IPS-18a (cell line): ENCODE measurements around the gene SEMA3A.

ENCODE experiments used
- H3K27ac ChIP-seq: one replicate; pipeline ENCODE4 v1.5.1; 2013; ENCODE audit warnings: low read length
- H3K27me3 ChIP-seq: one replicate; pipeline ENCODE4 v1.6.1; 2013; ENCODE audit warnings: mild to moderate bottlenecking, low read length; ENCODE audit not compliant: control insufficient read depth, insufficient read depth
- H3K36me3 ChIP-seq: one replicate; pipeline ENCODE4 v1.6.1; 2013; ENCODE audit warnings: low read depth, low read length; ENCODE audit not compliant: control insufficient read depth
- H3K4me1 ChIP-seq: one replicate; pipeline ENCODE4 v1.6.1; 2013; ENCODE audit warnings: low read depth, low read length; ENCODE audit not compliant: control insufficient read depth
- H3K4me3 ChIP-seq: one replicate; pipeline ENCODE4 v1.5.1; 2013; ENCODE audit warnings: low read length
- H3K9ac ChIP-seq: one replicate; pipeline ENCODE4 v1.6.1; 2013; ENCODE audit warnings: mild to moderate bottlenecking, low read length, moderate library complexity
- H3K9me3 ChIP-seq: one replicate; pipeline ENCODE4 v1.6.1; 2013; ENCODE audit warnings: low read depth, low read length; ENCODE audit not compliant: control insufficient read depth

Gene SEMA3A

GRCh38 chr7:83946801-83947200 lies 247.8 kb downstream of the SEMA3A start:
- H3K9me3 ChIP-seq, result no peaks in the 10 kb centered on the region
- no peak overlapping the region for H3K9ac ChIP-seq
- H3K4me3 ChIP-seq, result no peak overlapping the region
- no peaks in the 10 kb centered on the region for H3K36me3 ChIP-seq
- no peak overlapping the region for H3K27ac ChIP-seq
- no peaks in the 10 kb centered on the region for H3K27me3 ChIP-seq
- no peaks in the 10 kb centered on the region for H3K4me1 ChIP-seq

GRCh38 chr7:83941300-83941699 lies 253.3 kb downstream of the SEMA3A start:
- Histone ChIP-seq H3K27me3 (no peaks in the 10 kb centered on the region), H3K9me3 (no peaks in the 10 kb centered on the region), H3K27ac (no peak overlapping the region), H3K36me3 (no peaks in the 10 kb centered on the region), H3K4me1 (no peaks in the 10 kb centered on the region), H3K4me3 (no peak overlapping the region), H3K9ac (no peak overlapping the region)

DNA sequence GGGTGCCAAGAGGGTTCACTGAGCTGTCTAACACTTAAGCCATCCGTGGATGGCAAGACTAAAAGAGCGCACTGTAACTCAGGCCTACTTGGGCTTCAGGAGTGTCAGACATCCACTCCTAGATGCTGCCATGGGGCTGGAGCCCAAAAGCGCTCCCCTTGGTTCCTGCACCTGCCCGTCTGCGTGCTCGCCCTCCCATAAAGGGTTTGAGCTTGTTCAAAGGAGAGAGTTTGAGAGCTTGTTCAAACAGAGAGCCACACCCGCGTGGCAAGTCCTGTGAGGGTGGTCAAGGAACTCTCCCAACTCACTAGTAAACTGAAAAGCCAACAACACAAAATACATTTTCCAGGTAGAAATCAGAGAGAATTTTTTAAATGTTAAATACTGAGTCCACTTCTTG lies 256.7 kb downstream of the SEMA3A start:
- Histone ChIP-seq H3K27me3 (no peaks in the 10 kb centered on the region), H3K4me1 (no peaks in the 10 kb centered on the region), H3K36me3 (no peaks in the 10 kb centered on the region), H3K27ac (no peak overlapping the region), H3K4me3 (no peak overlapping the region), H3K9ac (no peak overlapping the region), H3K9me3 (no peaks in the 10 kb centered on the region)

GRCh38 chr7:83936056-83936708 lies 258.4 kb downstream of the SEMA3A start:
- Histone ChIP-seq H3K36me3 (no peaks in the 10 kb centered on the region), H3K4me3 (no peak overlapping the region), H3K27ac (no peak overlapping the region), H3K9ac (no peak overlapping the region), H3K4me1 (no peaks in the 10 kb centered on the region), H3K9me3 (no peaks in the 10 kb centered on the region), H3K27me3 (no peaks in the 10 kb centered on the region)

GRCh38 chr7:83934118-83934734 lies 260.4 kb downstream of the SEMA3A start:
- no peak overlapping the region for H3K27ac ChIP-seq
- no peak overlapping the region for H3K9ac ChIP-seq
- no peaks in the 10 kb centered on the region for H3K36me3 ChIP-seq
- no peak overlapping the region for H3K4me3 ChIP-seq
- no peaks in the 10 kb centered on the region for H3K4me1 ChIP-seq
- H3K9me3 ChIP-seq, result no peaks in the 10 kb centered on the region
- H3K27me3 ChIP-seq, result no peaks in the 10 kb centered on the region

- Histone ChIP-seq H3K9me3 (no peaks in the 10 kb centered on the region), H3K27ac (no peak overlapping the region), H3K4me3 (no peak overlapping the region), H3K27me3 (no peaks in the 10 kb centered on the region), H3K36me3 (no peaks in the 10 kb centered on the region), H3K9ac (no peak overlapping the region), H3K4me1 (no peaks in the 10 kb centered on the region)
Observed at GRCh38 chr7:83931968-83932367, 262.6 kb downstream of the SEMA3A start.

- no peaks in the 10 kb centered on the region for H3K27me3 ChIP-seq
- no peak overlapping the region for H3K4me3 ChIP-seq
- no peak overlapping the region for H3K27ac ChIP-seq
- no peaks in the 10 kb centered on the region for H3K9me3 ChIP-seq
- H3K4me1 ChIP-seq, result no peaks in the 10 kb centered on the region
- no peaks in the 10 kb centered on the region for H3K36me3 ChIP-seq
- no peak overlapping the region for H3K9ac ChIP-seq
Observed at GRCh38 chr7:83930262-83930661, 264.3 kb downstream of the SEMA3A start.

DNA sequence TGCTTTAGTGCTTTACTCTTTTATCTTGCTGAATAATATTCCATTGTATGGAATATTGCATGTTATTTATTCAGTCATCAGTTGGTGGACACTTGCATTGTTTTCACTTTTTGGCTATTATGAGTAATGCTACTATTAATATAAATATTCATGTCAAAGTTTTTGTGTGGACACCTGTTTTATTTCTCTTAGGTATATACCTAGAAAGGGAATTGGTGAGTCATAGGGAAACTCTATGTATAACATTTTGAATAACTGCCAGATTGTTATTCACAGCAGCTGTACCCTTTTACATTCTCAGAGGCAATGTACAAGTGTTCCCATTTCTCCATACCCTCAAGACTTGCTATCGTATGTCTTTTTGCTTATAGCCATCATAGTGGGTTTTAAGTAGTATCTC lies 268.7 kb downstream of the SEMA3A start:
- H3K4me3 ChIP-seq, result no peak overlapping the region
- no peaks in the 10 kb centered on the region for H3K9me3 ChIP-seq
- no peak overlapping the region for H3K9ac ChIP-seq
- H3K4me1 ChIP-seq, result peaks cover 7% of the 10 kb centered on the region
- H3K36me3 ChIP-seq, result no peaks in the 10 kb centered on the region
- no peaks in the 10 kb centered on the region for H3K27me3 ChIP-seq
- H3K27ac ChIP-seq, result no peak overlapping the region

GRCh38 chr7:83921941-83922607 lies 272.5 kb downstream of the SEMA3A start:
- Histone ChIP-seq H3K4me1 (peaks cover 7% of the 10 kb centered on the region), H3K36me3 (no peaks in the 10 kb centered on the region), H3K27me3 (no peaks in the 10 kb centered on the region), H3K9me3 (no peaks in the 10 kb centered on the region), H3K4me3 (no peak overlapping the region), H3K27ac (no peak overlapping the region), H3K9ac (no peak overlapping the region)

GRCh38 chr7:83921271-83921940 lies 273.2 kb downstream of the SEMA3A start:
- no peaks in the 10 kb centered on the region for H3K9me3 ChIP-seq
- no peak overlapping the region for H3K4me3 ChIP-seq
- no peak overlapping the region for H3K9ac ChIP-seq
- no peak overlapping the region for H3K27ac ChIP-seq
- no peaks in the 10 kb centered on the region for H3K36me3 ChIP-seq
- H3K27me3 ChIP-seq, result no peaks in the 10 kb centered on the region
- H3K4me1 ChIP-seq, result peaks cover 7% of the 10 kb centered on the region

DNA sequence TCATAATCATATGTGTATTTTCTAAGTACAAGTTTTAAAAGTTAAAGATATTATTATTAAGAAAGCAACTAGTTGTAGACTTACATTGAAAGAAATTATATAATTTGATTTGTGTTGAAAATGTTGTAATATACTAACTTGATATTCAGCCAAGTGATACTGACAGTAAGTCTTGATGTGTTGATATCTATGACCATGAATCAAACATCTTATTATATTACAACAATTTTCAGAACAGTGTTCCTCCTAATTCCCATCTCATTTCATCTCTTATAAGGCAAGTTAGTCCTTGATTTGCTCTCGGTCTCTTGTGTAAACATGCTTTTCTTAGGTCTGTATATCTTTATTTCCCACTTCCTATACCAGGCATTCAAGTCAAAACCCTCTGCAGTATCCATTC lies 276.4 kb downstream of the SEMA3A start:
- H3K9ac ChIP-seq, result no peak overlapping the region
- H3K27me3 ChIP-seq, result no peaks in the 10 kb centered on the region
- no peaks in the 10 kb centered on the region for H3K36me3 ChIP-seq
- H3K4me1 ChIP-seq, result peaks cover 7% of the 10 kb centered on the region
- H3K9me3 ChIP-seq, result no peaks in the 10 kb centered on the region
- no peak overlapping the region for H3K27ac ChIP-seq
- no peak overlapping the region for H3K4me3 ChIP-seq
